CD4-positive, alpha-beta T cell (primary cell): ENCODE data around the gene ACVR1B. TPM values are rescaled to one million over a fixed set of nuclear protein-coding genes. Genes with fewer than 3 reads are reported as not detected.

Experiments used
- ATAC-seq: fragments of 200-7000 bp; cut with Tn5 transposase; one replicate; pipeline ENCODE4 v1.10.0; 2022; ENCODE audit warnings: mild to moderate bottlenecking; ENCODE audit not compliant: poor library complexity
- CTCF ChIA-PET: fragments of 350-600 bp; sonication (Branson Sonifier 250); formaldehyde crosslinking; loops from one replicate; lab custom pipeline; 2021; ENCODE audit warnings: antibody characterized with exemption, inconsistent platforms; lab: Charles Lee
- POLR2A ChIA-PET: fragments of 350-600 bp; sonication (Branson Sonifier 250); formaldehyde crosslinking; loops from one replicate; lab custom pipeline; 2021; ENCODE audit warnings: antibody characterized with exemption, inconsistent platforms; lab: Charles Lee
- DNase-seq, 14 experiments: peaks; one replicate each; pipeline ENCODE4 v3.0.0-alpha.2; 2013 to 2020; ENCODE audit warnings: mixed read lengths in 2 of 14
- H3K27ac ChIP-seq, 2 donors: one replicate each; pipeline versions ENCODE4 v1.5.1 to v1.7.0; 2013; ENCODE audit warnings: low read length in 2 of 2, low read depth in 1 of 2, mild to moderate bottlenecking in 1 of 2
- H3K27me3 ChIP-seq, 2 experiments: 1 replicate in 1 of 2; 2 replicates in 1 of 2; pipeline versions ENCODE4 v1.6.1 to v1.7.0; 2013; ENCODE audit warnings: low read length in 2 of 2, control low read depth in 1 of 2, mild to moderate bottlenecking in 1 of 2, moderate library complexity in 1 of 2; ENCODE audit not compliant: insufficient read depth in 2 of 2, control insufficient read depth in 1 of 2
- H3K36me3 ChIP-seq: one replicate; pipeline ENCODE4 v1.6.1; 2013; ENCODE audit warnings: low read length, control low read depth; ENCODE audit not compliant: insufficient read depth
- H3K4me1 ChIP-seq: one replicate; pipeline ENCODE4 v1.6.1; 2013; ENCODE audit warnings: low read length, control low read depth; ENCODE audit not compliant: insufficient read depth
- H3K4me3 ChIP-seq: one replicate; pipeline ENCODE4 v1.5.1; 2013; ENCODE audit warnings: mild to moderate bottlenecking, low read length, moderate library complexity
- H3K9me3 ChIP-seq, 2 experiments: 1 replicate in 1 of 2; 2 replicates in 1 of 2; pipeline versions ENCODE4 v1.6.1 to v1.7.0; 2013; ENCODE audit warnings: low read length in 2 of 2, mild to moderate bottlenecking in 2 of 2, control low read depth in 1 of 2, moderate library complexity in 1 of 2; ENCODE audit not compliant: control insufficient read depth in 1 of 2, insufficient read depth in 1 of 2
- H3K27ac Mint-ChIP-seq: one replicate; pipeline ENCODE4 v1.8.0; 2020; ENCODE audit warnings: mixed read lengths
- H3K27me3 Mint-ChIP-seq: one replicate; pipeline ENCODE4 v1.8.0; 2021; ENCODE audit warnings: mixed read lengths
- H3K36me3 Mint-ChIP-seq: one replicate; pipeline ENCODE4 v1.8.0; 2021; ENCODE audit warnings: low read depth, mixed read lengths
- H3K4me1 Mint-ChIP-seq: one replicate; pipeline ENCODE4 v1.8.0; 2021; ENCODE audit warnings: low read depth, mixed read lengths
- H3K4me3 Mint-ChIP-seq: one replicate; pipeline ENCODE4 v1.8.0; 2020; ENCODE audit warnings: mild to moderate bottlenecking, mixed read lengths
- H3K9me3 Mint-ChIP-seq: one replicate; pipeline ENCODE4 v1.8.0; 2020; ENCODE audit warnings: mixed read lengths
- intact Hi-C, 2 experiments: fragments of 100-400 bp; cut with DNase I in 1 of 2; cut with micrococcal nuclease in 1 of 2; formaldehyde crosslinking; loops; one replicate each; pipeline versions ENCODE4 v1.15.1 to v1.9.0; 2023 to 2025; cut with DNase I, micrococcal nuclease
- total RNA-seq, 174 experiments: library from RNA in 2 of 174; stranded (reverse) in 2 of 174; gene quantifications; one replicate each; pipeline ENCODE4 v1.2.3 and lab custom pipeline; 2021 to 2026
- TF ChIP-seq, protein P1 (sequence below): fragments of 200-600 bp; IDR thresholded peaks from one replicate; pipeline ENCODE4 v1.8.0; 2022; ENCODE audit warnings: antibody characterized with exemption, mild to moderate bottlenecking

ACVR1B gene
- total RNA-seq, 2 experiments from 2014 or later: 14.2 to 14.5 TPM

DNA sequence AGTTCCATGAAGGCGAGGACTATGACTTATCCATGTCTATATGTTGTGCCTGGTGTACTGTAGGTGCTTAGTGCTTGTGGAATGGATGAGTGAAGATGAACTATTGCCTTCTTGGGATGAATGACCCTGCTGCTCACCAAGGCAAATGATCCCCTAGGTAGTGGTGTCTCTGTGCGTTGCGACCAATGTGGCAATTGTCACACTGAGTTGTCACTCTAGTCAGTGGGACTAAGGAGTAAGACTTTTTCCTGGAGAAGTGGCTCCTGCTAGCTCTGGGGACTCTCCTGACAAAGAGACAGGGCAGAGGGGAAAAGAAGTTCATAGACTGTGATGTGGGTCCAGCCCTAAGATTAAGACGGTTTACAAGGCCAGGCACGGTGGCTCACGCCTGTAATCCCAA is 3.4 kb upstream of the ACVR1B start:
- H3K27ac ChIP-seq: no peak overlapping the region
- peaks cover 5% of the 10 kb centered on the region for H3K36me3 Mint-ChIP-seq
- intact Hi-C loops: no loop called here
- no peak overlapping the region for H3K4me3 ChIP-seq
- H3K27ac Mint-ChIP-seq: no peak overlapping the region
- H3K36me3 ChIP-seq: no peaks in the 10 kb centered on the region
- no peaks in the 10 kb centered on the region for H3K27me3 Mint-ChIP-seq
- TF ChIP-seq, protein P1, sequence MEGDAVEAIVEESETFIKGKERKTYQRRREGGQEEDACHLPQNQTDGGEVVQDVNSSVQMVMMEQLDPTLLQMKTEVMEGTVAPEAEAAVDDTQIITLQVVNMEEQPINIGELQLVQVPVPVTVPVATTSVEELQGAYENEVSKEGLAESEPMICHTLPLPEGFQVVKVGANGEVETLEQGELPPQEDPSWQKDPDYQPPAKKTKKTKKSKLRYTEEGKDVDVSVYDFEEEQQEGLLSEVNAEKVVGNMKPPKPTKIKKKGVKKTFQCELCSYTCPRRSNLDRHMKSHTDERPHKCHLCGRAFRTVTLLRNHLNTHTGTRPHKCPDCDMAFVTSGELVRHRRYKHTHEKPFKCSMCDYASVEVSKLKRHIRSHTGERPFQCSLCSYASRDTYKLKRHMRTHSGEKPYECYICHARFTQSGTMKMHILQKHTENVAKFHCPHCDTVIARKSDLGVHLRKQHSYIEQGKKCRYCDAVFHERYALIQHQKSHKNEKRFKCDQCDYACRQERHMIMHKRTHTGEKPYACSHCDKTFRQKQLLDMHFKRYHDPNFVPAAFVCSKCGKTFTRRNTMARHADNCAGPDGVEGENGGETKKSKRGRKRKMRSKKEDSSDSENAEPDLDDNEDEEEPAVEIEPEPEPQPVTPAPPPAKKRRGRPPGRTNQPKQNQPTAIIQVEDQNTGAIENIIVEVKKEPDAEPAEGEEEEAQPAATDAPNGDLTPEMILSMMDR: no peak
- no peaks in the 10 kb centered on the region for H3K9me3 Mint-ChIP-seq
- POLR2A ChIA-PET: no interaction called here
- DNase-seq (no peak), ATAC-seq (no peak)
- CTCF ChIA-PET: no interaction called here
- H3K4me3 Mint-ChIP-seq: peak overlapping the region; percentile 21
- H3K4me1 Mint-ChIP-seq: peaks cover 18% of the 10 kb centered on the region
- H3K27me3 ChIP-seq: peaks cover 0 to 2% of the 10 kb centered on the region in 2 experiments
- peaks cover 5 to 9% of the 10 kb centered on the region in 2 experiments for H3K9me3 ChIP-seq
- peaks cover 17% of the 10 kb centered on the region for H3K4me1 ChIP-seq

- Mint-ChIP-seq H3K27ac (peak overlapping the region; percentile 1), H3K36me3 (peaks cover 5% of the 10 kb centered on the region), H3K4me3 (peak overlapping the region; percentile 49), H3K27me3 (no peaks in the 10 kb centered on the region), H3K9me3 (no peaks in the 10 kb centered on the region), H3K4me1 (peaks cover 33% of the 10 kb centered on the region)
- ATAC-seq: no peak
- ChIA-PET POLR2A (interaction anchor here (1.2 to 1.7 kb wide), 3 partner anchors 26 to 129 kb away, joined by 4 to 5 read pairs (median 5); partner anchors contain the start of gene TAMALIN), CTCF (interaction anchor here (1.1 to 2.4 kb wide), 4 partner anchors 21 to 76 kb away, joined by 3 to 11 read pairs (median 4); no protein-coding TSS in a partner anchor)
- Histone ChIP-seq H3K9me3 (peaks cover 0 to 6% of the 10 kb centered on the region in 2 experiments), H3K4me3 (no peak overlapping the region), H3K27ac (no peak overlapping the region), H3K36me3 (no peaks in the 10 kb centered on the region), H3K4me1 (peaks cover 24% of the 10 kb centered on the region), H3K27me3 (peaks cover 0 to 2% of the 10 kb centered on the region in 2 experiments)
- intact Hi-C loops: loop anchor here in 1 of 2 experiments (2.0 to 5.0 kb wide), 4 partner anchors 73 to 1667 kb away; partner anchors contain the start of genes LIMA1 and SCN8A
- TF ChIP-seq, protein P1: no peak
- DNase-seq: no peak
Measured at GRCh38 chr12:51949342-51950030, 2.0 kb upstream of the ACVR1B start.

DNA sequence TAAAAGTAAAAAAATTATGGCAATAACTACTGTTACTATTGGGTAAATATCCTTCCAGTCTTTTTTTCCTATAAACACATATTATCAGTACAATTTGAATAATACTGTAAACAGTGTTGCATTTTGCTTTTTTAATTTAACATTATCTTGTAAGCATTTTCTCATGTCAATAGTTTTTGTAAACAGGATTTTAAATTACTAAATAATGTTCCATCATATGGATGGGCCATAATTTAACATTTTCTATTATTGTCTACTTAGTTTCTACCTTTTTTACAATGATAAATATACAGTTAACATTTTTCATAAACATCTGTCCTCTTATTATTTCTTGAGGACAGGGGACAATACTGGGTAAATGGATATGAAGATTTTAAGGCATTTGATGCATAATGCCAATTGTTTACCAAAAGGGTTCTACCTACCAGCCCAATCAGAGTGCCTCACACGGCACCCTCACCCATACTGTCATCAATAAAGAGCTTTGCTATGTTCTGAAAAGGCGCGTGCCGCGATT is 759 bp upstream of the ACVR1B start:
- peak overlapping the region; percentile 75 for H3K4me3 ChIP-seq
- intact Hi-C loops: loop anchor here in 1 of 2 experiments (1.0 to 5.0 kb wide), 5 partner anchors 56 to 1668 kb away; partner anchors contain the start of genes LIMA1, SCN8A and TAMALIN
- CTCF ChIA-PET: interaction anchor here (0.8 to 2.4 kb wide), 5 partner anchors 20 to 130 kb away, joined by 3 to 11 read pairs (median 4); no protein-coding TSS in a partner anchor
- H3K27me3 ChIP-seq: peaks cover 0 to 2% of the 10 kb centered on the region in 2 experiments
- peak; percentile 42 for ATAC-seq
- peaks cover 24% of the 10 kb centered on the region for H3K4me1 ChIP-seq
- Mint-ChIP-seq H3K9me3 (no peaks in the 10 kb centered on the region), H3K36me3 (peaks cover 5% of the 10 kb centered on the region), H3K4me1 (peaks cover 45% of the 10 kb centered on the region), H3K4me3 (peak overlapping the region; percentile 97), H3K27me3 (no peaks in the 10 kb centered on the region), H3K27ac (peak overlapping the region; percentile 91)
- H3K9me3 ChIP-seq: no peaks in the 10 kb centered on the region
- H3K27ac ChIP-seq: peak overlapping the region in 1 of 2 donors; percentile 54
- DNase-seq: no peak
- TF ChIP-seq, protein P1: no peak
- POLR2A ChIA-PET: interaction anchor here (0.6 to 1.9 kb wide), 7 partner anchors 24 to 1550 kb away, joined by 3 to 9 read pairs (median 4); partner anchors contain the start of genes ATG101, TAMALIN and TARBP2
- H3K36me3 ChIP-seq: no peaks in the 10 kb centered on the region
